Gastroesophageal sphincter (tissue), 3 donors: ENCODE measurements around the gene FBXO15.

Experiments used
- POLR2A ChIP-seq, 2 donors: fragments of 450-650 bp; IDR thresholded peaks; one replicate each; pipeline ENCODE4 v1.6.1; 2017; ENCODE audit warnings: antibody characterized with exemption in 2 of 2, mild to moderate bottlenecking in 2 of 2, moderate library complexity in 1 of 2
- TF ChIP-seq, protein P1 (sequence below), 4 experiments: fragments of 200-600 bp in 2 of 4; fragments of 450-650 bp in 2 of 4; sonication (generic) in 1 of 4; IDR thresholded peaks; one replicate each; pipeline ENCODE4 v1.5.1; 2017 to 2019; ENCODE audit warnings: antibody characterized with exemption in 4 of 4, mild to moderate bottlenecking in 2 of 4, moderate library complexity in 2 of 4

DNA sequence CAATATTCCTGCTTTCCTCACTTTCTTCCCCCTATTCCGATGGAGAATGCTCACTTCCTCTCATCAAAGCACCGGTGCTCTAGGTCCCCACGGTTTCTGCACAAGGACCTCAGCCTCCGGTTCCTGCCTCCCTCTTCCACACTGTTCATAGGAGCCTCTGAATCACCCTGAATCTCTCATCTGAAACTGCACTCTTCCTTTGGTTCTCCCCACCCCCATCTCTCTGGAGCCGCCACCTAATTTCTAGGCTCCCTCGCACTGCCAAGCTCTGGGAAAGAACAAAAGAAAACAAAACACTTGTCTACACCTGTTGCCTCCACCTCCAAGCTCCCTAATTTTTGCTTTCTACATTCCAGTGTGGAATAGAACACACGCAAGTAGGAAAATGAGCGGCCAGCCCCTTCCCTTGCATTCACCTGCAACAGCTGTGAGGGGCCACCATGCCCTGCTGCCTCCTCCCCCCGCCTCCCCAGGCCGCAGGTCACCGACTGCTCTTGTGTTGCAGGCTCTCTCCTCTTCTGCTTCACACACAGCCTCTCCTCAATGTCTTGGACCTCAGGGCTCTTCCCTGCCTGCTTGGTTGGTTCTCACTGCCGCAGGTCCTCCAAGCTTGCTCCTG lies 9.6 kb downstream of the FBXO15 start:
- TF ChIP-seq, protein P1, sequence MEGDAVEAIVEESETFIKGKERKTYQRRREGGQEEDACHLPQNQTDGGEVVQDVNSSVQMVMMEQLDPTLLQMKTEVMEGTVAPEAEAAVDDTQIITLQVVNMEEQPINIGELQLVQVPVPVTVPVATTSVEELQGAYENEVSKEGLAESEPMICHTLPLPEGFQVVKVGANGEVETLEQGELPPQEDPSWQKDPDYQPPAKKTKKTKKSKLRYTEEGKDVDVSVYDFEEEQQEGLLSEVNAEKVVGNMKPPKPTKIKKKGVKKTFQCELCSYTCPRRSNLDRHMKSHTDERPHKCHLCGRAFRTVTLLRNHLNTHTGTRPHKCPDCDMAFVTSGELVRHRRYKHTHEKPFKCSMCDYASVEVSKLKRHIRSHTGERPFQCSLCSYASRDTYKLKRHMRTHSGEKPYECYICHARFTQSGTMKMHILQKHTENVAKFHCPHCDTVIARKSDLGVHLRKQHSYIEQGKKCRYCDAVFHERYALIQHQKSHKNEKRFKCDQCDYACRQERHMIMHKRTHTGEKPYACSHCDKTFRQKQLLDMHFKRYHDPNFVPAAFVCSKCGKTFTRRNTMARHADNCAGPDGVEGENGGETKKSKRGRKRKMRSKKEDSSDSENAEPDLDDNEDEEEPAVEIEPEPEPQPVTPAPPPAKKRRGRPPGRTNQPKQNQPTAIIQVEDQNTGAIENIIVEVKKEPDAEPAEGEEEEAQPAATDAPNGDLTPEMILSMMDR (IDR thresholded peaks at IDR 0.05): no peak
- no peak for TF ChIP-seq POLR2A (IDR thresholded peaks at IDR 0.05)
